Occipital lobe (tissue), 2 donors: Measurements from ENCODE around the gene HTRA2. TPM values are rescaled to one million over a fixed set of nuclear protein-coding genes. Genes with fewer than 3 reads are reported as not detected.
"Not testable (repeated sequence)": the region's sequence is repeated elsewhere in the genome, so short reads cannot be mapped to it uniquely, and the experiment has no call there.

ENCODE experiments used
- DNase-seq: peaks from one replicate; lab custom pipeline; 2025; lab: John Stamatoyannopoulos, UW
- total RNA-seq: library from RNA; depleted of rRNA; stranded (reverse); fragments of >200 nt; gene quantifications from one replicate; pipeline ENCODE4 v1.2.3, GENCODE V29; 2014

HTRA2 gene
- total RNA-seq, 1 donor from 2014 or later = 56.3 TPM

DNA sequence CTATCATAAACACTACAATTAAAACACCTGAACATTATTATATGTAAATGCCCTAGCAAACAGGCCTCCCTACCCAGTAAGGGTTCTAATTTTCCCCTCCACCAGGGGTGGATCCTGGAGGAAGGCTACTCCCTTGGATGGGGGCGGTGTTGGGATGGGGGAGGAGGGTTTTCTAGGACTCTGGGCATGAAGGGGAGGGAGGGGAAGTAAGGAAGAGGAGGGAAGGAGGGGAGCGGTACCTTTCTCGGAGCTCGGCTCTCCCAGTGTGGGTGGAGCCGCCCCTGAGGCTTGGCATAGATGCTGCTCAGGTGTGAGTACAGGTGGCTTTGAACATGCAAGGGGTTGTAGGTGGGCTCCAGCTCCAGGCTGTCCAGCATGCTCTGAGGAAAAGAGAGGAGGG lies 30.2 kb downstream of the HTRA2 start:
- no peak for DNase-seq

DNA sequence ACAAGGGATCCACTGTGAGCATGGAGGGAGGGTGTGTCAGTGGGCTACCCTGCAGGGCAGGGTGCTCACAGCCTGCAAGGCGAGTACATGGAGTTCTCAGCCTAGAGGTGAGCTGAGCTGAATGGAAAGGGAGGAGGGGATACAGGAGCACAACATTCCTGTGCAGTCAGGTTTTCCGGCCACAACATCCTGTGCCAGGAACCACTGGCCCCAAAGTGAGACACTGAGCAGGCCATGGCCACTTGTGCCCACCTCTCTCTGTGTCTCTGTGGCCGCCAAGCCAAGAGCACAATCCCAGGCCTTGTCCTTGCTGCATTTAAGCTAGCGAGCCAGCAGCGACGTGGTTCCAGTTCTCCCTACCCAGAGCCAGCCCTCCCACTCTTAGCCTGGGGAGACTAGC lies 30.9 kb downstream of the HTRA2 start:
- DNase-seq = no peak

- not testable (repeated sequence) for DNase-seq
These were observed 31.3 kb downstream of the HTRA2 start for GRCh38 chr2:74561022-74561421.

DNA sequence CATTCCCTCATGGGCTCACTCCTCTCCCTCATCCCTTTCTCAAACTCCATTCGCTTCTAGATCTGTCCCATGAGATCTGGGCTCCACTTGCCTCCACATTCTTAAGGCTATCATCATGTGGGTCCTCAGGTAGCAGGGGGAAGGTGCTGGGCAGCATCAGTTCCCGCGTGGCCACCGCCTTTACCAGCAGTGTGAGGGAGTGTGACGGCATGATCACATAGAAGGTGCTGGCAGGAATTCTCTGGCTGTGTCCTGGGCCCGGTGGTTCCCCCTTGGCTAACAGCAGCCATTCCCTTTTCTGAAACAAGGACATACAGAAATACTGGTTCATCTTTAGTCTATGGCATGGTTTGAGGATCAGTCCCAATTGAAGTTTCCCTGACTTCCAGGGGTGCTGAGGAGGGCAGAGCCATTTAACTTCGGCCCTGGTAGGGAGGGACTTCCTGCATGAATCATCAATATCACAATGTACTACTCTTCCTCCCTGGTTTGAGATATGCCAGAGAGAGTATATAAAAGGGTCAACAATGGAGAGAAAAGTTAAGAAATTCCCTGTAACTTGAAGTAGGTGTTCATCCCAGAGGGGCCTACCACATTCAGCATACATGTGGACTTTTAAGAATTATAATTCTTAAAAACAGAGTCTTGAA lies 32.5 kb downstream of the HTRA2 start:
- no peak for DNase-seq

DNA sequence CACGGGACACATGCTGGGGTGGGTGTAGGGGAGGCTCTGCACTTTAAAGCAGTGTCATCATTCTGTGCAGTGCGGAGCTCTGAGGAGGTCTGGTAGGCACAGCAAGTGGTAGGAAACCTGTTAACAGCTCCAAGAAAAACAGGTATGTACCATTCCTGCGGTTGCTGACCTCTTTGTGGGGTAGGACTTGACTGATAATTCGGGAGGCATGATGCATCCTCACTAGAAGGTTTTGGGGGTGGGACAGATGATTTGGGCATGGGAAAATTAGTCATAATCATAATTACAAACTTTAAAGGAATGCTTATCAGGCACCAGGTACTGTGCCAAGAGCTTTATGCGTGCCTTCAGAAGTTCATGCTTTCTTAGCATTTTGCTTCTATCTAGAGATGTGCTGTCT lies 34.5 kb downstream of the HTRA2 start:
- DNase-seq = no peak

DNA sequence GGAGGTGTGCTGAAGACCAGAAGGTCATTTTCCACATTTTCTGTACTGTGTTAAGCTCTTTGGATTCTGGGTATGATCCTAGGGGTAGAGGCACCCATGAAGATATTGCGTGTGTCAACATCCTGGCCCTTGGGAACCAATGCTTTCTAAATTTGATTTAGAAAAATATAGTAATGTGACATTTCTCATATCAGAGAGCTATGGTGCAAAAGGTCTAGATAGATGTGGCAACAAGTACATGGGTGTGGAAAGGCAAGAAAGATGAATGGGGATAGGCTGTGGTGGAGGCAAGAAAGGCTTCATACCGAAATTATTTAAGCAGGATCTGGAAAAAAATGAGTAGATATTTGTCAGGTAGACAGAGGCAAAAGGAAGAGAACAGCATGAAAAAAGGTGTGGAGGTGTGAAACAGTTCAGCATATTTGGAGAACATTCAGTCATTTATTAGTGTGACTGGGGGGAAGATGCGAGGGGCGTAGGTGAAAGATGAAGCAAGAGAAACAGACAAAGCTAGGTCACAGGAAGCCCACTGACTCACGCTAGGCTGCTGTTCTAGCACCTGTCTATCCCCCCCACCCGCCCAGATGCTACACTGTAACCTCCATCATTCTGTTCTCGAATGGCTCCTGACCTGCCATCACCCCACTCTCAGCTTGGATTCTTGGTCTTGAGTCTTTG lies 36.5 kb downstream of the HTRA2 start:
- no peak for DNase-seq

DNA sequence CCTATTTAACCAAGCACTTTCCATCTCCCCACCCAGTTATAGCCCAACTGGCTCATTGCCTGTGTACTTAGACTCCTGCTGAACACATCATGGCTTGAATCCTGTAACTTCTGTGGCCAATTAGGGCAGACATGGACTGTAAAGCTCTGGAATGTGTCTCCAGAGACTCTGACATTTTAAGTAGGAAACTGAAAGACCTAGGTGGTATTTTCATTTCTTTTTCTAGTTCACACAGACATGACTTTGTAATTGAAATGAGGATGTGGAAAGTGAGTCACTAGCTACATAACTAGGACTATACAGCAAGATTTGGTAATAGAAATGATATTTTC lies 37.0 kb downstream of the HTRA2 start:
- no peak for DNase-seq

DNA sequence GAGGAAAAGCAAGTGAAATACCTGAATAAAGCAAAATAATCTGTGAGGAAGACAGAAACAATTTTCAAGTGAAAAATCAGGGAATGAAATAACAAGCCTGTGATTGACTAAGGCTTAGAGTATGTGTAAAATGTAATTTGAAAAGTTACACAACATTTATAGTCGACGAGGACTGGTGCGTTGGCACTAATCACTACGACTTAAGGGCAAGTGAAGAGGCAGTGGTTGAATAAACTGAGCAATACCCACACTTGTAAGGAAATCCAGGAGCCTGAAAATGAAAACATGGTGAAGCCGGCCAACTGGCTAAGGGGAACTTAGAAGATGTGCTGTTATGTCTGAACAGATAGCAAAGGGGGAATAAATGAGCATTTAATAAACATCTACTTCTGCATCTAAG lies 38.1 kb downstream of the HTRA2 start:
- no peak for DNase-seq

DNA sequence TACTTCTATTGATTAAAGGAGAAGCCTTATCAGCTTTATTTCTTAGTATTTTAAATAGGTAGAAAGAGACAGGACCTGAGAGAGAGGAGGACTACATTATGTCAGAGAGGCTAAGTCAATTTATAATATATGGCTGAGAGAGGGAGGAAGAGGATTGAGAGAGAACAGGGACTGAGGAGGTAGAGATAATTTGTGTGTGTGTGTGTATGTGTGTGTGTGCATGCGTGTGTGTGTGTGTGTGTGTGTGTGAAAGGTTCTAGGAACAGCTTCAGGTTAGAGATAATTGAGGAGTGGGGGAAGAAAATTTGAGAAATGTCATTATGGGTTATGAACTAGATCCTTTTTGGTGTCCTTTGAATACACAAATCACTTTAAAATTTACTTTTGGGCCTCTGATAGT lies 40.0 kb downstream of the HTRA2 start:
- DNase-seq = no peak

DNA sequence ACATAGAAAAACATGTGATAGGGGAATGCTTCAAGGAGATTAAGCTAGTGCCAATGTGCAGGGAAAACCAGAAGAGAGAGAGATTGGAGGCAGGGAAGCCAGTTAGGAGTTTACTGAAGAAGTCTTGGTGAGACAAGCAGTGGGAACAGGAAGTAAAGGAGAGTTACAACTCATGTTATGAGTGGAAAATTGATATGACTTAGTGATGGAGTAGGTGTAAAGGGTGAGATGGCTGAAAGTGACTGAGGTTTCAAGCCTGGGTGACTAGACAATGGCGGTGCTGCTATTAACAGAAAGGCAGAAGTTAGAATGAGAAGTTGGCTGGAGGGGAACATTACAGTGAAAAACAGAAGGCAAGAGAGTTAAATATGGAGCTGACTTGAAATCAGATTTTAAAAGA lies 41.3 kb downstream of the HTRA2 start:
- no peak for DNase-seq

GRCh38 chr2:74572178-74572925 lies 42.6 kb downstream of the HTRA2 start:
- DNase-seq = no peak

DNA sequence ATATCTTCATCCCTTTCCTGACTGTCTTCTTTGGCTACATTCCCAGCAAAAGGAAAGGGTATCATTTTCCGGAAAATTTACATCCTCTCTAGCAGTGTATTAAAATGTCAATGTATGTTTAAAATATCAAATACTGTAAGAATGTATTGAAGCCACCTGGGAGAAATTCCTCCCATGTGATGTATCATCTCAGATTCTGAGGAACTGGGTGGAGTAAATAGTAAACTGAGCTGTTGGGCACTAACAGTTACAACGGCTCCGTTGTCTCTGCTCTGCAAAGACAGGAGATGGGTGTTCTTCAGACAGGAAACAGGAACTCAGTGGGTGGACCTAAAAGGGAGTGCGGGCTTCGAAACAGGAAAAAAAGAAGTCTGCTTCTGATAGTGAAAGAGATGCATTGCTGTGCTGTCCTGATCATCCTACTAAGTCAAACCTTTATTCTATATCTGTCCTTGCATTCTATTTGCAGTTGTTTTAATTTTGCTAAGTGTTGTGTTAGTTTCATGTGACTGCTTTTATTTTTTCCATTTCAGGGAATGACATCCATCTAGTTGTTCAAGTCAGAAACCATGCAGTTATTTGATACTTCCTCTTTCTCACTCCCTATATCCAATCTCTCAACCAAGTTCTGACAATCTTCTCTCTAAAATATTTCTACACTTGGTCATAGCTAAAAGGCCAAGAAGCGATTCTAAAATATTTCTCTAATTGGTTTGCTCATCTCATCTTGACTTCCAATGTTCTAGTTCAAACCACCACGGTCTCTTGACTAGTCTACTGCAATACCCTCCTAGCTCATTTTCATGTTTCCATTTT lies 44.2 kb downstream of the HTRA2 start:
- no peak for DNase-seq

DNA sequence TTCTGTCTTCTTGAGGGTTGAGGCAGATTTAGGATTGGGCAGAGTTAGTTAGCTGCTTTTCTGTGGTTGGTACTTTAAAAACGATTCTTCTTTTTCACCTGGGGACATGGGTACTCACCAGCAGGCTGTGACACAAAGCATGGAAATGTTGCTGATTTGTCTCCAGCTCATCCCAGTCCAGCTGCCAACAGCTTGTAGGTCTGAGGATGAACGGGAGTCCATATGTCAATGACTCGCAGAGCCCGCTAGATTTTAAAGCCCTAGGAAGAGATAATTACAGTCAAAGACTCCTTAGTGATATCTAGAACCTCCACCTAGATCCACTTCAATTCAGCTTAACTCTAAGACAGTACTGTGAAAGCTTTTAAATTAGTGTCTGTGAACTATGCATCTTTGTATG lies 45.6 kb downstream of the HTRA2 start:
- DNase-seq = no peak

- DNase-seq = no peak
These were observed 46.6 kb downstream of the HTRA2 start for GRCh38 chr2:74576211-74576862.

GRCh38 chr2:74576863-74577229 lies 47.1 kb downstream of the HTRA2 start:
- no peak for DNase-seq

DNA sequence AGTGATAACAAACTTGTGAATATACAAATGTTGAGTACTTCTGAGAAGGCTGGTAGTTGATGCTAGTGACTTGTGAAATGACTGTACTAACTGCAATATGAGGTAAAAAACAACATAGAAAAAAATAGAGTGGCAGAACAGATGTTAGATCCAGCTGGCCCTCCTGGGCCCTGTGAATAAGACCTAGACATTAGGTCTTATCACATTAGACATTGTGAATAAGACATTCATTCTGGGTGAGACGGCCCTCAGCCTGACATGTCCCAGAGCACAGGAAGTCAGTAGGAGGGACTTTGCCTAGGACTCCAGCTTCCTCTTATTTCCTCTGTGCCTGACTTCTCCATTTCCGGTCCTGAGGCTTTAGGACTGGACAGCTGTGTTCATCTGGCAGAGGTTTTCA lies 47.7 kb downstream of the HTRA2 start:
- DNase-seq = no peak

GRCh38 chr2:74578408-74578807 lies 48.7 kb downstream of the HTRA2 start:
- no peak for DNase-seq

- no peak for DNase-seq
These were observed 51.7 kb downstream of the HTRA2 start for GRCh38 chr2:74581463-74581862.

DNA sequence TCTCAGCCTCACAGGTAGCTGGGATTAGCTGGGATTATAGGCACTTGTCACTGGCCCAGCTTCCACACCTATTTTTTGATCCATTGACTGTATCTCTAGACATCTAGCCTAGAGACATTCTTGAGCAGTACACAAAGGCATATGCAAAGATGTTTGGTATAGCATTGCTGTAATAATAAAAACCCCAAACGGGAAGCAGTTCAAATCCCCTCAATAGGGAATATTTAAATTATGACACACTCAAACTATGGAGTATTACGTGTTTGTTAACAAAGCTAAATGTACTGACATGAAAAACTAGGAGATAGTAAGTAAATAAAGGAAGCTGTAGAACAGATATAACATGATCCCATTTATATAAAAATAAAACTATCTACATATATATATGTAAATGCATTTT lies 52.5 kb downstream of the HTRA2 start:
- DNase-seq = no peak
